OCI-LY1 (cell line): ENCODE results near the gene EFCAB10.
A peak's percentile ranks its signal among the peaks of the same experiment; 100 is the strongest.

Experiments
- H2AFZ ChIP-seq: fragments of 200-600 bp; sonication (generic), shearing (Covaris generic); 2 replicates; pipeline ENCODE4 v1.6.0; 2014; ENCODE audit warnings: antibody characterized with exemption, mild to moderate bottlenecking, low read length
- H3F3A ChIP-seq: fragments of 200-600 bp; sonication (generic), shearing (Covaris generic); 2 replicates; pipeline ENCODE4 v1.6.0; 2014; ENCODE audit warnings: mild to moderate bottlenecking, antibody characterized with exemption, low read length, moderate library complexity; ENCODE audit not compliant: insufficient read depth
- H3K27ac ChIP-seq: fragments of 200-600 bp; sonication (generic); 2 replicates; pipeline ENCODE4 v1.5.1; 2014; ENCODE audit warnings: low read length, mixed run types, mild to moderate bottlenecking, low read depth; ENCODE audit not compliant: poor library complexity, severe bottlenecking
- H3K27me3 ChIP-seq: fragments of 200-600 bp; sonication (generic); 2 replicates; pipeline ENCODE4 v1.6.0; 2014; ENCODE audit warnings: antibody characterized with exemption, mild to moderate bottlenecking, low read length, moderate library complexity; ENCODE audit not compliant: insufficient read depth
- H3K36me3 ChIP-seq: fragments of 200-600 bp; sonication (generic); 2 replicates; pipeline ENCODE4 v1.6.1; 2014; ENCODE audit warnings: mild to moderate bottlenecking, antibody characterized with exemption, low read length, moderate library complexity, mixed read lengths; ENCODE audit not compliant: insufficient read depth
- H3K4me1 ChIP-seq: fragments of 200-600 bp; sonication (generic); 2 replicates; pipeline ENCODE4 v1.5.1; 2014; ENCODE audit warnings: mild to moderate bottlenecking, low read length, moderate library complexity; ENCODE audit not compliant: insufficient read depth, severe bottlenecking
- H3K4me2 ChIP-seq: fragments of 200-600 bp; sonication (generic), shearing (Covaris generic); 2 replicates; pipeline ENCODE4 v1.6.1; 2014; ENCODE audit warnings: low read length
- H3K4me3 ChIP-seq: fragments of 200-600 bp; sonication (generic); 2 replicates; pipeline ENCODE4 v1.5.1; 2014; ENCODE audit warnings: low read length, low read depth, mild to moderate bottlenecking, mixed read lengths; ENCODE audit not compliant: poor library complexity, severe bottlenecking
- H3K79me2 ChIP-seq: fragments of 200-600 bp; shearing (Covaris generic); 2 replicates; pipeline ENCODE4 v1.6.1; 2016; ENCODE audit warnings: mixed run types, low read length, mixed read lengths; ENCODE audit not compliant: insufficient read depth
- H3K9ac ChIP-seq: fragments of 200-600 bp; sonication (generic), shearing (Covaris generic); 2 replicates; pipeline ENCODE4 v1.6.1; 2014; ENCODE audit warnings: mild to moderate bottlenecking, low read length, mixed read lengths
- H3K9me2 ChIP-seq: fragments of 200-600 bp; sonication (generic), shearing (Covaris generic); 2 replicates; pipeline ENCODE4 v1.6.1; 2014; ENCODE audit warnings: low read depth, mild to moderate bottlenecking, low read length, mixed read lengths
- H3K9me3 ChIP-seq: fragments of 200-600 bp; shearing (Covaris generic); 2 replicates; pipeline ENCODE4 v1.6.1; 2014; ENCODE audit warnings: low read length, mixed read lengths
- H4K20me1 ChIP-seq: fragments of 200-600 bp; sonication (generic), shearing (Covaris generic); 2 replicates; pipeline ENCODE4 v1.6.0; 2016; ENCODE audit warnings: mild to moderate bottlenecking, low read length; ENCODE audit not compliant: insufficient read depth
- CTCF ChIP-seq: fragments of 200-600 bp; sonication (generic), shearing (Covaris generic); IDR thresholded peaks from 2 replicates; pipeline ENCODE4 v1.5.1; 2017; ENCODE audit warnings: mild to moderate bottlenecking, antibody characterized with exemption, low read length, moderate library complexity, mixed read lengths
- EZH2 ChIP-seq: fragments of 200-600 bp; sonication (generic), shearing (Covaris generic); IDR thresholded peaks from 2 replicates; pipeline ENCODE4 v1.8.0; 2017; ENCODE audit warnings: borderline replicate concordance, mixed run types, mild to moderate bottlenecking, antibody characterized with exemption, low read length, moderate library complexity, mixed read lengths

Gene EFCAB10

GRCh38 chr7:105580022-105580740 is 1.1 kb downstream of the EFCAB10 start:
- no peaks in the 10 kb centered on the region for H4K20me1 ChIP-seq
- no peaks in the 10 kb centered on the region for H3K9me3 ChIP-seq
- H3K4me1 ChIP-seq = peaks cover 8% of the 10 kb centered on the region
- TF ChIP-seq CTCF (peak; percentile 47), EZH2 (no peak)
- H3K9me2 ChIP-seq = no peaks in the 10 kb centered on the region
- H3K4me3 ChIP-seq = peak overlapping the region; percentile 55
- H3K4me2 ChIP-seq = peak overlapping the region; percentile 61
- no peak overlapping the region for H3K9ac ChIP-seq
- H3K79me2 ChIP-seq = no peaks in the 10 kb centered on the region
- no peak overlapping the region for H3K27ac ChIP-seq
- H3F3A ChIP-seq = no peaks in the 10 kb centered on the region
- H3K36me3 ChIP-seq = no peaks in the 10 kb centered on the region
- no peak overlapping the region for H2AFZ ChIP-seq
- no peaks in the 10 kb centered on the region for H3K27me3 ChIP-seq

GRCh38 chr7:105578496-105578895 is 2.8 kb downstream of the EFCAB10 start:
- H3K4me2 ChIP-seq = no peak overlapping the region
- no peaks in the 10 kb centered on the region for H3K27me3 ChIP-seq
- H3K36me3 ChIP-seq = no peaks in the 10 kb centered on the region
- no peaks in the 10 kb centered on the region for H3K9me3 ChIP-seq
- no peak overlapping the region for H3K27ac ChIP-seq
- no peaks in the 10 kb centered on the region for H3K79me2 ChIP-seq
- H3K4me1 ChIP-seq = peaks cover 8% of the 10 kb centered on the region
- no peak overlapping the region for H2AFZ ChIP-seq
- H3K4me3 ChIP-seq = no peak overlapping the region
- no peaks in the 10 kb centered on the region for H3K9me2 ChIP-seq
- H4K20me1 ChIP-seq = no peaks in the 10 kb centered on the region
- TF ChIP-seq CTCF = no peak
- no peak for TF ChIP-seq EZH2
- H3F3A ChIP-seq = 0 out of 2 replicates have a peak, but pooled peaks cover 3% of the 10 kb centered on the region
- H3K9ac ChIP-seq = no peak overlapping the region

GRCh38 chr7:105577251-105577650 is 4.0 kb downstream of the EFCAB10 start:
- H3K4me3 ChIP-seq = no peak overlapping the region
- no peak overlapping the region for H3K4me2 ChIP-seq
- no peaks in the 10 kb centered on the region for H3K27me3 ChIP-seq
- no peaks in the 10 kb centered on the region for H4K20me1 ChIP-seq
- no peaks in the 10 kb centered on the region for H3K9me3 ChIP-seq
- H3K79me2 ChIP-seq = no peaks in the 10 kb centered on the region
- H3K27ac ChIP-seq = no peak overlapping the region
- peaks cover 3% of the 10 kb centered on the region; the same call in 1 of the 2 replicates for H3K36me3 ChIP-seq
- no peaks in the 10 kb centered on the region for H3K9me2 ChIP-seq
- H2AFZ ChIP-seq = no peak overlapping the region
- H3K4me1 ChIP-seq = peaks cover 8% of the 10 kb centered on the region
- no peak for TF ChIP-seq EZH2
- H3K9ac ChIP-seq = no peak overlapping the region
- 0 out of 2 replicates have a peak, but pooled peaks cover 7% of the 10 kb centered on the region for H3F3A ChIP-seq

- Histone ChIP-seq H3K9me3 (no peaks in the 10 kb centered on the region), H3K9me2 (no peaks in the 10 kb centered on the region), H3K36me3 (peaks cover 35% of the 10 kb centered on the region), H2AFZ (no peak overlapping the region), H3F3A (0 out of 2 replicates have a peak, but pooled peaks cover 7% of the 10 kb centered on the region), H3K27ac (no peak overlapping the region), H3K27me3 (no peaks in the 10 kb centered on the region), H3K79me2 (no peaks in the 10 kb centered on the region), H3K9ac (no peak overlapping the region), H3K4me3 (no peak overlapping the region), H3K4me1 (no peaks in the 10 kb centered on the region), H3K4me2 (no peak overlapping the region), H4K20me1 (no peaks in the 10 kb centered on the region)
- TF ChIP-seq CTCF = no peak
- no peak for TF ChIP-seq EZH2
Observed at GRCh38 chr7:105571891-105572290, 9.4 kb downstream of the EFCAB10 start.
